NCI-H748 (cell line): Measurements from ENCODE around the gene CCDC192.
"Not testable (repeated sequence)": the region's sequence is repeated elsewhere in the genome, so short reads cannot be mapped to it uniquely, and the experiment has no call there.

Experiments used
- DNase-seq: peaks from one replicate; lab custom pipeline; 2025; ENCODE audit not compliant: unreplicated experiment; lab: John Stamatoyannopoulos, UW

Gene CCDC192

GRCh38 chr5:127758766-127759283 is 55.6 kb downstream of the CCDC192 start:
- DNase-seq: no peak

GRCh38 chr5:127761869-127762268 is 58.7 kb downstream of the CCDC192 start:
- DNase-seq: no peak

DNA sequence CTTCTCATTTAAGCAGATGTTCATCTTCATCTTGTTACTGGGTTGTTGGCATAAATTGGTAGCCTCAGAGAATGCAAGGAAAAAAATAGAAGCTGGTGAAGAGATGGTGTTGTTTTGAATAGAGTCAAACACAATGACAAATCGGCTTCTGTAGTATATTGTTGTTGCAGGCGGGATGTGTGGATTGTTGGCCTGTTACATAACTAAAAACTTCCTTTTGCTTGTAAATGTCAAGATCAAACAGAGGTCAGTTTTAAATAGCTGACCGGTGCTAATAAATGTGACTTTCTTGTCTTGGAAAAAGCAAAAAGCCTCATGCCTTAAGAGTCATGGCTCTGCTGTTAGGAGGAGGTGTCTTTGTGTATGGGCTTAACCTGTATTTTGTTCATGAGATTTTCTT is 59.2 kb downstream of the CCDC192 start:
- no peak for DNase-seq

DNA sequence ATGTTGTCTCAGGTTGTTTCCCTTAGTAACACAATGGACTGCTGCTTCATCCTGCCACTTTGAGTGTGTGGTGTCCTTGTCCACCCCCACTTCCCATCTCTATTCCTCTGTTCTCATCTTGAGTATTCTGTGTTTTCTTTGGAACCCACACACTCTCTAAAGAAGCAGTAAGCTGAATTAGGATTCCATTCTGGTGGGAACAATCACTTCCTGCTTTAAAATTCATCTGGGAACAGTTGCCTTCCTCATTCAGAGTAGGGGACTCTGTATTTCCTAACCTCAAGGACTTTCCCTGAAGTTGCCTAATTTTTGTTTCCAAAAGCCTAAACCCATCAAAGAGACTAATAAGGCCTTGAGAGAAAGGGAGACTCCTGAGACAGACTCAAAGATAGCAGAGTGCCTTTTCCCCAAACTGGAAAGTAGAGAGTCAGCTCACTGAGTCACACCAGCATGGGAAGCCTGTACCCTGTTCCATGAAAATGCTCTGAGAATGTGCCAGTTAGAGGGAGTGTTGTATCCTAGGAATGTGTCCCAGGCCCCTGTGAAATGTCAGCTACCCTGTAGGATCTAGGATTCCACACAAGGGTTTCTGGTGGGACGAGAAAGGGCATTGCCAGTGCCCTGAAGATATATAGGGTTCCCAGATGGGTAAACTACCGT is 63.6 kb downstream of the CCDC192 start:
- DNase-seq: no peak

DNA sequence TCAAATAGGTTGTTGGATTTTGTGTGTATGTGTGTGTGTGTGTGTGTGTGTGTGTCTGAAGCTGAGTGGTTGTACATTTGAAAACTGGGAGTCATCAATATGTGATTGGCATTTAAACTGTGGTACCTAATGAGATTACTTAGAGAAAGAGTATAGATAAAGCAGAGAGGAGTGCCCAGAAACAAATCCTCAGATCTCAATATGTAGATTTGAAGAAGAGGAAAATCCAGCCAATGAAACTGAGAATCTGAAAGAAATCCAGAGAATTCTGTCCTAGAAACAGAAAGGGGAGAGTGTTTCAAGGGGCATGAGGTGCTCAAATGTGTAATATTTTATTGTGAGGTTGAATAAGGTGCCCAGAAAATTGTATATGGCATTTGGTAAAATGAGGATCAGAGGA is 66.2 kb downstream of the CCDC192 start:
- no peak for DNase-seq

- no peak for DNase-seq
Measured at GRCh38 chr5:127770272-127770671, 67.1 kb downstream of the CCDC192 start.

GRCh38 chr5:127772531-127772930 is 69.3 kb downstream of the CCDC192 start:
- DNase-seq: no peak

GRCh38 chr5:127774221-127774620 is 71.0 kb downstream of the CCDC192 start:
- no peak for DNase-seq

DNA sequence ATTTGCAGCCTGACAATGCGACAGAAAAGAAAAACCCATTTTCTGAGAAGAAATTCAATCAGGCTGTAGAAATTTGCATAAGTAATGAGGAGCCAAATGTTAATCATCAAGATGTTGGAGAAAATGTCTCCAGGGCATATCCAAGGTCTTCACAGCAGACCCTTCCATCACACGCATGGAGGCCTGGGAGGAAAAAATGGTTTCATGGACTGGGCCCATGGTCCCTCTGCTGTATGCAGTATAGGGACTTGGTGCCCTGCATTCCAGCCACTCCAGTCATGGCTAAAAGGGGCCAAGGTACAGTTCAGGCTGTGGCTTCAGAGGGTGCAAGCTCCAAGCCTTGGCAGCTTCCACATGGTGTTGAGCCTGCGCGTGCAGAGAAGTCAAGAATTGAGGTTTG is 73.3 kb downstream of the CCDC192 start:
- no peak for DNase-seq

- DNase-seq: no peak
Measured at GRCh38 chr5:127777957-127778356, 74.8 kb downstream of the CCDC192 start.

- not testable (repeated sequence) for DNase-seq
Measured at GRCh38 chr5:127782450-127782849, 79.3 kb downstream of the CCDC192 start.

- no peak for DNase-seq
Measured at GRCh38 chr5:127785098-127785927, 82.1 kb downstream of the CCDC192 start.

DNA sequence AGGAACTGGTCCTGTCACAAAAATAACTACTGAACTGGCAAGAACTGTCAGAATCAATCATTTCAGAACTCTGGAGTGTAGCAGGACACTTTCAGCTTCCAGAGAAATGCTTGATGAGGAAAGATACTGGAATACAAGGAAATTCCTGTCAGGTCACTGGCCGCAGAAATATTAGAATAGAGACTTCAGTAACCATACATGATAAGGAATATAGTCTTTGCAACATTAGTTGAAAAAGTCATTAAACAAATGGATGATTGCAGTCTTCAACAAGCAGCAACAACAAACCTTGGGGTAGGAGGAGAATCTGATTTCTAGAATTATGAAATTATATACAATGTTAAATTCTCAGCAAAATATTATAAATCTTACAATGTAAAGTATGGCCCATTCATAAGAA is 88.2 kb downstream of the CCDC192 start:
- DNase-seq: no peak

DNA sequence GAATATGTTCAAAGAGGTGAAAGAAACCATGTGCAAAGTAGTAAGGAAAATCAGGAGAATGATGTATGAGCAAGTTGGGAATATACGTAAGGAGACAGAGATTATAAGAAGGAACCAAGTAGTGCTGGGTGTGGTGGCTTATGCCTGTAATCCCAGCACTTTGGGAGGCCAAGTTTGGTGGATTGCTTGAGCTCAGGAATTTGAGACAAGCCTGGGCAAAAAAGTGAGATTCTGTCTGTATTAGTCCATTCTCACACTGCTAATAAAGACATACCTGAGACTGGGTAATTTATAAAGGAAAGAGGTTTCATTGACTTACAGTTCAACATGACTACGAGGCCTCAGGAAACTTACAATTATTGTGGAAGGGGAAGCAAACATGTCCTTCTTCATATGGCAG is 88.7 kb downstream of the CCDC192 start:
- not testable (repeated sequence) for DNase-seq

GRCh38 chr5:127793052-127793451 is 89.9 kb downstream of the CCDC192 start:
- DNase-seq: no peak

DNA sequence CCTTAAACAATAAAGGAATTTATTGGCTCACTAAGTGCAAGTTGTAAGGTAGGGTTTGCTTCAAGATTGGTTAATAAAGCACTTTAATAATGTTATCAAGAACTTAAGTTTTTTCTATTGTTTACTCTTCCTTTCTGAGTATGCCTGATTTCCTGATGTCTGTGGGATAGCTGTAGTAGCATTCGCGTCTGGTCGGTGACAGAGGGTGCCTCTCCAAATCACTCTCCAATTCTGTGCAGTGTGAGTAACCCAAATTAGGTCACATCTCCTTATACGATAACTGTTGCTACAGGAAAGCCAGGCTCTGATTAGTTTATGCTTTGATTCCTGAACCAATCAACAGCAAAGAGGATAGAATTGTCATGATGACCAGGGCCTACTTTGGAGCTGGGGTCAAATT is 90.7 kb downstream of the CCDC192 start:
- no peak for DNase-seq

- DNase-seq: no peak
Measured at GRCh38 chr5:127796211-127796610, 93.0 kb downstream of the CCDC192 start.

DNA sequence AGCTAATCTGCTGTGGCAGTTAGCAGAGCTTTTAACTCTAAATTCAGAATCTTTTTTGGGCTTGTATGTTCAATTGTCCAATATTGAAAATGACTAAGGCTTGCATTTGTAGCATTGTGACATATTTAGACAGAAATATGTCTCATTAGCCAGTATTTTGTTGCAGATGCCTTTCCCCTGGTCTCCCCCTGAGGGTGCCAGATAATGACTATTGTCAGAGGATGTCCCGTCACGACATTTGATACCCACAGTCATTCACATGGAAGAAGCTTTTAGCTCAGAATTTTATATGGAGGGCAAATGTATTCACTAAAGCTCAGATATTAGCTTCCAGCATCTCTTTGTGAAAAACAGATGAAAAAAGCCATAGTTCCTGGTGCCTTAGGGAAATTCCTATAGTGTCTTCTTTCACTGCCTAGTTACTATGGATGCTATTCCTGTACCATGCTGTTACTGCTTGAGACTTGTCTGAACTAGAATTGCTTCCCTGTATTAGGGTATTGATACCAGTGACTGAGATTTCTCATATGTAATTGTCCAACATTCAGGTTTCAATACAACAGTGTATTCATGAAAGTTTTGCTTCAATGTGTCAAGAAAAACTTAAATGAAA is 96.2 kb downstream of the CCDC192 start:
- DNase-seq: no peak

DNA sequence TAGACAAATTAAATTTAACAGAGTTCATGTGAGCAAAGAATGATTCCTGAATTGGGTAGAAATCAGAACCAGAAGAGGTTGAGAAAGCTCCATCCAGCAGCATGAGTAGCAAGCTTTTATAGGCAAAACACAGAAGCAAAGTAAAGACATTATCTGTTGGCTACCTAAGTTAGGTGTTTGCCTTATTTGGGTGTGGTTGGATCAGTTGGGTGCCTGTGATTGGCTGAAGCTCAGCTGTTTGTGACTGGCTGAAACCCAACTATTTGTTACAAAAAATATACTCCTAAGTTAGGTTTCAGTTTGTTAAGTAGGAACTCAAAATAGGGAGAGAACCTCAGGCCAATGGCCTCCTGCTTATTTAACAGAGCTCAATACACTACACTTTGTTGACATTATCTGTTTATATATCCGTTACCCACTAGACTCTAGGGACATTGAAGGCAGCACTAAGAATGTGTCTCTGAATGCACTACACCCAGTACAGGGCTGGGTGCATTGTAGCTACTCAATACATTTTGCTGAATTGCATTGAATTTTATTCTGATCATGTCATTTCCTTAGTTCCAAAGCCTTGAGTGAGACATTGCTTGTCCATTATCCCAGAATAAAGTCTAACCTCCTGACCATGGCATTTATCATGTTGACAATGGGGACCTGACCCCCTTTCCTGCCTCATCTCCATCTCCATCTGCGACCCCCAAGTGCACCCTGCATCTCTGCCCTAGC is 98.7 kb downstream of the CCDC192 start:
- no peak for DNase-seq

DNA sequence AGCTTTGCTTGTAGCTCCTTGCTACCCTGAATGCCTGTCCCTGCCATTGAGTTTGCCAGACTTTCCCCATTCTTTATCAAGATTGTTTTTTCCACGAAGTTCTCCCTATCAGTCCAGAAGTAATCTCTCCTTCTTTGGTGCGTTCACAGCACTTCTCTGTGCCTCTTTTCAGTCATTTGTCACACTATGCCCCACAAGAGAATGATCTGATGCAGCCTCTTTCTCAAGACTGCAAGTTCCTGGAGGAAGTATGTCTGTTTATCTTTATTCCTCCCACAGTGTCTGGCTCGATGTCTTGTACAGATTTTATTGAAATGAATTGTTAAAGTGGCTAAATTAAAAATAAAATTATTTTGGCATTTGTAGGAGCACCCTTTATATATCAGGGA is 99.3 kb downstream of the CCDC192 start:
- DNase-seq: no peak

DNA sequence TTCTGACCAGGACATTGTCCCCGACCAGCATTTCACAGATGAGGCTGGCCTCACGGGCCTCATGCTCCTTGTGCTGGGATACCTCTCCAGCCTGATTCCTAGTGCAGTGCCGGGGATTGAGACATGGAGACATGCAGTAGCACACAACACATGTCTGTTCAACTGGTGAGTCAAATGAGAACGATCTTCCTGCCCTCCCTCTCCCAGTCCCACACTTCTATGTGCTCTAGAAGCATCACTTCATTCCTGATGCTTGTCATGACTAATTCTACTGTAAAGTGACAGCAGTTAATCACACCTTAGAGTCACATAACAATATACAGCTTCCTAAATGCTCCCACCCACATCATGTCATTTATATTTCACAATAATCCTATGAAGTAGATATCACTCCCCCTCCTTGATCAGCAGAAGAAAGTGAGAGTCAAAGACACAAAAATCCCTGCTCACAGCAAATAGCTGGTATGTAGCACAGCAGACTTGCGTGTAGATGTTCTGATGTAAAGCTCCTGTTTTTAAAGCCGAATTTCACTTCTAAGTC is 101.8 kb downstream of the CCDC192 start:
- no peak for DNase-seq
